Measurements from ENCODE around the gene ANOS1.
A peak's percentile ranks its signal among the peaks of the same experiment; 100 is the strongest.
"Not testable (repeated sequence)": the region's sequence is repeated elsewhere in the genome, so short reads cannot be mapped to it uniquely, and the experiment has no call there.

The ANOS1 gene

DNA sequence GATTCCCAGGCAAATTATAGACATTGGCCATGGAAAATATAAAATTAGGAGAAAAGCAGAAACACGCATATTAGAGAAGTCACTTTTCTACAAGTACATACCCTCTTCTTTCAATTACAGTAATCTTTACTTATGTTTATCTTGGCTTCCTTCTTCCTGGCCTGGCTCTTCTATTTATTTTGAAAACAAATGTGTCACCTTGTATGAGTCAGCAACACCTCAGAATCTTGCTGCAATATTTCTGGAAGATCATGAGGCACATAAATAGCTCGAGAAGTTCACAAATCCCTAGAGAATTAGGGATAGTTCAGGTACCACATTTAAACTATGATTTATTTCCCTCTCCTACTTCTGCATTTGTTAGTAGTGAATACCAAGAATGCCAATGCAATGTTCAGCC lies 124.6 kb downstream of the ANOS1 start:
- no peak for DNase-seq

DNA sequence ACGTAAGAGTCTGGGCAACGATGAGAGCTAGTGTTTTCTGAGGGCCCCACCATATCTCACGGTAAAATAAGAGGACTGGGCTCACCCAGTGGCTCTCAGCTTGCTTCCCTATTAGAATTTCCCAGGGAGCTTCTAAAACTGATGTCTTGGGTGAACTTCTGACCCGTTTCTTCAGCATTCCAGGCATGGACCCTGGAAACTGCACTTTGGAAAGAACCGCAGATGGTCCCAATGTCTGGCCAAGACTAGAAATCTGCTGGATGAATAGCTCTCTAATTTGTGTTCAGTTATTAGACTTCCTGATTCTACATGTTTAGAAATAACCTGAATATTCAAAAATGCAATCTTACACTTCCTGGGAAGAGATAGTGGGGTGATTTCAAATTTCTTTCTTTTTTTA lies 127.8 kb downstream of the ANOS1 start:
- no peak for DNase-seq

- DNase-seq: no peak
Observed at GRCh38 chrX:8591501-8591900, 140.4 kb downstream of the ANOS1 start.

- no peak for DNase-seq
Observed at GRCh38 chrX:8586953-8587352, 145.0 kb downstream of the ANOS1 start.

- DNase-seq: no peak
Observed at GRCh38 chrX:8579602-8580001, 152.3 kb downstream of the ANOS1 start.

DNA sequence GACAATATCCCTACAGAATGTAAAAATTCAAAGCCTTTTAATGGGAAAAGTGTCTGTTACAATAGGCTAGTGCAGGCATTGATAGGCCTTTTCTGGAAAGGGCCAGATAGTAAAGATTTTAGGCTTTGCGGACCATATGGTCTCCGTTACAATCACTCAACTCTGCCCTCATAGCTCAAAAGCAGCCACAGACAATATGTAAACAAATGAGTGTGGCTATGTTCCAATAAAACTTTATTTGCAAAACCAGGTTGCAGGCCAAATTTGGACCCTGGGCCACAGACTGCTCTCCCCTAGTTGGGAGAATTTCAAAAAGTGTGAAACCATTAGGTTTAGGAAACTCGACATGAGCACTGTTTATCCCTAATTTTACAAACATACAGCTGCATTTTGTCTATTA lies 155.1 kb downstream of the ANOS1 start:
- DNase-seq: no peak

GRCh38 chrX:8565729-8566128 lies 166.2 kb downstream of the ANOS1 start:
- no peak for DNase-seq

GRCh38 chrX:8548446-8548845 lies 183.5 kb downstream of the ANOS1 start:
- no peak for DNase-seq

DNA sequence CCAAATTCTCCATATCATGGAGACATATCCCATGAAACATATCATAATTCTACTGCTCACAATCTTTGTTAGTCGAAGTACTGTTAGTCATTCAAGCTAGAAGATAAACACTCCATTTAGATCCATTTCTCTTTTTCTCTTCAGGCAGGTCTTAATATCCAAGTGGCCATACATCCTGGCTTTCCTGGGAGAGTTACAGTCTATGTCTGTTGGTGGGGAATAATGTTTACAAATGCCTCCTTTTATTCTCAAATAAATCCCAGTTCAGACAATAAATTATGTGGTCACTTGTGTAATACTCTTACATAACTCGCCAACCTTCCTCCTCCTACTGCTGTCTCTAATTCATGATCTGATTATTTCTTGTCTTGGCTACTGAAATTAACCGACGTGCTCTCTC lies 185.2 kb downstream of the ANOS1 start:
- DNase-seq: no peak

DNA sequence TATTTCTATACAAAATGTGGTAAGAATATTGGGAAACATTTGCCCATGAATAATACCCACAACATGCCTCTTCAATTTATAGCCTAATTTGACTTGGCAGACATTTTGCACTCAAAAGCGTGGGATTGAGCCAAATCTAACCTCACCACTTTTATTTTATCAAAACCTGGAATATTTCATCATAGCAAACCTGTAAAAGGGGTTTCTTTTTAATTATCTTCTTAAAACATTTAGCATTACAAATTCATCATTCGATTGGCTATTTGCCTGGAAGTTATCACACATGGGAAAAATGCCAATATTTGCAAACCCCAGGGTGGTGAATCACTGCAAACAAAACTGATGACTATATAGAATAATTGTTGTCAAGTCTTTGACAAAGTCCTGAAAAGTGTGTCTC lies 211.1 kb downstream of the ANOS1 start:
- DNase-seq: peak; percentile 16

DNA sequence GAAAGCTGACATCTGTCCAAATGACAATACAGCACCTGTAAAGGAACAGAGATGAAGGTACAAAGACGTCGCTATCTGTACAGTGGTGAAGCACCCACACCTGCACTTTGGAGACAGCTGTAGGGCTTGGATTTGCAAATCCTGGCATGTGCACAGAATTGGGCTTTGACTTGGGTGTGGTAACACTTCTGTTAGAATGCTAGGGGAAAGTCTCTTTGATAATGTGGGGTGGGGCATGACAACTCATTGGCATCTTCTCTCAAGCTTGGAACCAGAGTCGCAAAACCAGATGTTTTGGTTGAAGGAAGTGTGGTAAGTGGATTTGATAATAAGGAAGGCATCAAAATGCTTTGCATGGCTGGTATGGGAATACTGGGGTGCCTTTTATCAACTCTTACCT lies 211.8 kb downstream of the ANOS1 start:
- peak; percentile 32 for DNase-seq

GRCh38 chrX:8504451-8504850 lies 227.5 kb downstream of the ANOS1 start:
- DNase-seq: no peak

- DNase-seq: not testable (repeated sequence)
Observed at GRCh38 chrX:8502101-8502500, 229.8 kb downstream of the ANOS1 start.

DNA sequence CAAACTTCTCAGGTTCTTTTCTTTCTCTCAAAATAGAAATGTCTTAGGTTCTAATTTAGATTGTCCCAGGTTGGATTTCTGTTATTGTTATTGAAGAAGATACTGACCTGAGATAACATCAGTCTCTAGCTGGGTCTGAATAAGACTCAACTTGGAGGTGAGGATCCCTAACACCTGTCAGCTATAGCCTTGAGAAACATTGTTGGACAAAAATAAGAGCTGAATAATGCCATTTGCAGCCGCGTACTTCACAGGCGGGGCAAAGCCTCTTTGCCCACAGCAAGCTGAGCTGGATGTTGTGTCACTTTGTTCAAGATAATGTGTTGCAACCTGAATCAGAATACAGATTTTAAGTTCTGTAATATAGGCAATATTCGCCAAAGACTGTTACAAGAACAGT lies 231.7 kb downstream of the ANOS1 start:
- DNase-seq: no peak

DNA sequence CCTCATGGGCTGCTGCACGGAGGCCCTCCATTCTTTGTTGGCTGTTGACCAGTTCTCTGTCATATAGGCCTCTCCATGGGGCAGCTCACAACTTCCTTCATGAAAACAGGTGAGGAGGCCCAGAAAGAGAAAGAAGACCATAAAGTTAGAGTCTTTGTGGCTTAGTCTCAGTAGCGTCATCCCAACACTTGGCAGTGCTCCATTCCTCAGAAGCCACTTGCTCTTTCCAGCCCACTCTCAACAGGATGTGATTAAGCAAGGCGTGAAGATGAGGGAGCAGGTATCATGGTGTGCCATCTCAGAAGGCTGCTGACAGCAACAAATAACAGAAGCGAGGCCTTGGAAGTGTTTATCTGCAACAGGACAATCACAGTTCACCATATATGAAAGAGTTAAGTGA lies 236.9 kb downstream of the ANOS1 start:
- not testable (repeated sequence) for DNase-seq

GRCh38 chrX:8484360-8484949 lies 247.5 kb downstream of the ANOS1 start:
- peak; percentile 32 for DNase-seq
